GM19328 (cell line): ENCODE results near the gene PITPNM1.

Experiments
- ATAC-seq: cut with Tn5 transposase; IDR thresholded peaks from one replicate; pipeline ENCODE4 v1.9.1; 2021; ENCODE audit warnings: mild to moderate bottlenecking, moderate library complexity; ENCODE audit not compliant: unreplicated experiment

PITPNM1 gene

GRCh38 chr11:67504005-67504949, 886 bp downstream of the PITPNM1 start:
- ATAC-seq: no peak

GRCh38 chr11:67503119-67504004, 1.8 kb downstream of the PITPNM1 start:
- no peak for ATAC-seq

GRCh38 chr11:67502328-67502979, 2.7 kb downstream of the PITPNM1 start:
- ATAC-seq: no peak

- no peak for ATAC-seq
Measured at GRCh38 chr11:67501854-67502253, 3.3 kb downstream of the PITPNM1 start.

GRCh38 chr11:67500831-67501715, 4.1 kb downstream of the PITPNM1 start:
- ATAC-seq: no peak

- ATAC-seq: no peak
Measured at GRCh38 chr11:67500484-67500821, 4.7 kb downstream of the PITPNM1 start.

- no peak for ATAC-seq
Measured at GRCh38 chr11:67499808-67500483, 5.2 kb downstream of the PITPNM1 start.

- ATAC-seq: no peak
Measured at GRCh38 chr11:67498544-67498972, 6.6 kb downstream of the PITPNM1 start.

GRCh38 chr11:67497656-67498291, 7.4 kb downstream of the PITPNM1 start:
- no peak for ATAC-seq

GRCh38 chr11:67496113-67496512, 9.1 kb downstream of the PITPNM1 start:
- no peak for ATAC-seq

- ATAC-seq: no peak
Measured at GRCh38 chr11:67495234-67496005, 9.7 kb downstream of the PITPNM1 start.

GRCh38 chr11:67494371-67495233, 10.6 kb downstream of the PITPNM1 start:
- ATAC-seq: no peak

- ATAC-seq: no peak
Measured at GRCh38 chr11:67493548-67494370, 11.4 kb downstream of the PITPNM1 start.

- ATAC-seq: no peak
Measured at GRCh38 chr11:67492801-67493547, 12.2 kb downstream of the PITPNM1 start.

GRCh38 chr11:67492069-67492727, 13.0 kb downstream of the PITPNM1 start:
- no peak for ATAC-seq
